GM19035 (cell line): ENCODE measurements around the gene ADAMTS8.

Experiments used
- ATAC-seq: cut with Tn5 transposase; IDR thresholded peaks from one replicate; pipeline ENCODE4 v1.9.1; 2021; ENCODE audit not compliant: unreplicated experiment

The ADAMTS8 gene

GRCh38 chr11:130462101-130462885 lies 33.9 kb upstream of the ADAMTS8 start:
- ATAC-seq: no peak

GRCh38 chr11:130459521-130459920 lies 31.1 kb upstream of the ADAMTS8 start:
- ATAC-seq: no peak

GRCh38 chr11:130458410-130458729 lies 30.0 kb upstream of the ADAMTS8 start:
- ATAC-seq: no peak

DNA sequence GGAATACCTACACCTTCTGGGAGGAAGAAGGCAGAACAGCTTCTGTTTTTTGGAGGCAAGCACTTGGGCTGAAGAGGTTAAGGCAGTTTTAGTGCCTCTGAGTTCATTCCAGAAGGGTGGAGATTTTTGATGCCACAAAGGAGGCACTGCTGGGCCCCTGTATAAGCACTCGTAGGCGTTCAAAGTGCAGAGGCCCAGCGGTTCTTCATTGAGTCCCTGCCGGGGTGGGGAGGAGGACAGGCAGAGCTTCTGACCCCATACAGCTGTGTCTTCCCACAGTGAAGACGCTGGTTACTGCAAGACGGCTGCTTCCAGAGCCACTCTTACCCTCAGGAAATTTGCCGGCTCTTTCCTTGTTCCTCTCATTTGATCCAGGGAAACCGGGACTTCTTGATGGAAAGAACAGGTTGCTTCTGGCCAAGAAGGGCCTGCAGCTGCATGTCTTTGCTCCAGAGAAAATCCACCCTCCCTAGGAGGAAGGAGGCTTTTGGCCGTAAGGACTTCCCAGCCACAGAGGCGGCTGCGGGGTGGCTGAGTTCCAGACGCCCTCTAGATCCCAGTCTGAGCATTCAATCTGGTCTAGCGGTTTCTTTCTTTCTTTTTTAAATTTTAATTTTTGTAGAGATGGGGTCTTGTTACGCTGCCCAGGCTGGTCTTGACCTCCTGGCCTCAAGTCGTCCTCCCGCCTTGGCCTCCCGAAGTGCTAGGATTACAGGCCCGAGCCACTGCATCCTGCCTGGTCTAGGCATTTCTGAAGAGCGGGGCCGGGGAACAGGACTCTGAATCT lies 29.4 kb upstream of the ADAMTS8 start:
- no peak for ATAC-seq

- no peak for ATAC-seq
Measured at GRCh38 chr11:130456286-130456685, 27.9 kb upstream of the ADAMTS8 start.

DNA sequence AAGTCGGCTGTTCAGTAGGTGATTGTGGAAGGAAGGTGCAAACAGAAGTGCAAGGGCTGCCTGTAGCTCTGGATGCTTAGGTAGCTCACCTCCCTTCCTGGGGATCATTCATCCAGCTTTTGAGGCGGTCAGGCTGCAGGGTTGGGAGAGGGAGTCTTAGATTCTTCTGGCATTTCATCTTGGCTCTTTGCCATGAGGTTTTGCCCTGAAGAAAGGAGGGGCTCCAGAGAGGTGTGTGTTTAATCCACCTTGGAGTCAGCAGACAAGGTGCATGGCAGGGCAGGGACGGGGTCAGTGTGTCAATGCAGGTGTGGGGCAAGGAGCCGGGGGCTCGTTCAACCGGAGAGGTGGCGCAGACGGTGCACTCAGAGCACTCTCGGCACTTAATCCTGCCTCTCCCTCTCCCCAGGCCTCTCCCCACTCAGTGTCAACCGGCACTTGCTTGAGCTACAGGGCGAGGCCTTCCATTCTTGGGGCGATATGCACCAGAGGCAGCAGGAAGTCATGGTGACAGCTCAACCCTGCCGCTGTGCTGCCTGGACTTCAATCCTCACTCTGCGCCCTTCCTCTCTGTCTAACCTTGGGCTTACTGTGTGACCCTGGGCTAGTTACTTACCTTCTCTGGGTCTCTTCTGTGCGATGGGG lies 27.2 kb upstream of the ADAMTS8 start:
- no peak for ATAC-seq

DNA sequence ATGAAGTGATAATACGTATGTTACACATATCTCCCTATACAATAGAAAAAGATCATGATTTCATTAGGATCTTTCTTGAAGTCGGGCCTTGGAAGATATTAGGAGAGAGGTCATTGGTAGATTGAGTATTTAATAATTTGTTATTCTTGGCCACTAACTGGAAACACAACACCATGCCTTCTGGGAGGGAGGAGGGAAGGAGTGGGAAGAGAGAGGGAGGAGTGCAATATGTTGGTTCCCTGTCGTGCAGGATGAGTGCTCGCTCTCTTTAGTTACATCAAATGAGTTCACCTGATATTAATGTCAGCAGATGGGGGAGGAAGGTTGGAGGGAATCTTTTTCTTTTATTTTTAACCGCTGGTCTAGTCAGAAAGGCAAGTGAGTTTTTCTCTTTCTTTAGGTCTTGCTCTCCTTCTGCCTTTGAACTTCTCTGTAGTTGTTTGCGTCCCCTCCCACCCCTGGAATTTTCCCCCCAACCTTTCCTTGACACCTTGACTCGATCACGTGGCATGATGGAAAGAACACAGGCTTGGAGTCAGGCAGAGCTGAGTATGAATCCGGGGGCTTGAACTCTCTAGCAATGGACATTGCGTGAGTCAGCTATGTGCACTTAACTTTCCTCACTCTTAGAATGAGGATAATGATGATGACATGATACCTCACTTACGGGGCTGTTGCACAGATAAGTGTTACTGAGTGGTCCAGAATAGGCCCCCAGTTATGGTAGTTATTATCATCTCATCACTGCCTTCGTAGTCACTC lies 26.3 kb upstream of the ADAMTS8 start:
- no peak for ATAC-seq

DNA sequence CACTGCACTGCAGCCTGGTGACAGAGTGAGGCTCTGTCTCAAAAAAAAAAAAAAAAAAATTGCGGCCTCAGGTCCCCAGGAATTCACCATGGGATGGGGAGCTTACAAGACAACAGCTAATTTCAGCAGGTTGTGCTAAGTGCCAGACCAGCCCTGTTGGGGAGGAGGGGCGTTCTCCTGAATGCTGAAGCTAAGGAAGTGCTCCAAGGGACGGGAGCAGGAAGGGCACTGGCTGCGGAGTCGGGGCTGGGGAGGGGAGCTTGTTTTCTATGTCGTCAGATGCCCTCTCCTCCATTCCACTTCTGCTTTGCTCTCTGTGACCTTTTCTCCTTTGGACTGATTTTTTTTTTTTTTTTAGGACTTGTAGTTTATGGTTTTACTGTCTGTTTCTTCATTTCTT lies 24.5 kb upstream of the ADAMTS8 start:
- ATAC-seq: no peak

DNA sequence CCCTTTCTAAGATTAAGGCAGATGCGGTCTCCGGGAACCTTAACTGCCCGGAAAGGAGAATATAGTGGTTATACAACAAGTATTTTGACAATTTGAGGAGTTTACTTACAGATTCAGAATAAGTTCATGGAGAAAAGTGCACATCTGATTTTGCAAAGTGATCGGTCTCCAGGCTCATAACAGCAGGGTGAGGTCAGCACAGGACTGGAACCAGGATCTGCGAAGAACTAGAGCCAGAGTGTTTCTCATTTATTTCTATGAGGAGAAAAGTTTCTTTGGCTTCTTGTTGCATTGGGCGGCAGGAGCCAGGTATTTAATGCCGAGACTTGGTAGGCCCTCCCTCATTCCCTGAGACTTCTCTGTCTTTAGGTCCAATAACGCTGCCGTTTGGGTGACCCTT lies 23.8 kb upstream of the ADAMTS8 start:
- no peak for ATAC-seq

GRCh38 chr11:130451231-130452019 lies 23.0 kb upstream of the ADAMTS8 start:
- ATAC-seq: no peak

GRCh38 chr11:130449996-130450769 lies 21.8 kb upstream of the ADAMTS8 start:
- no peak for ATAC-seq

GRCh38 chr11:130449310-130449990 lies 21.0 kb upstream of the ADAMTS8 start:
- no peak for ATAC-seq

DNA sequence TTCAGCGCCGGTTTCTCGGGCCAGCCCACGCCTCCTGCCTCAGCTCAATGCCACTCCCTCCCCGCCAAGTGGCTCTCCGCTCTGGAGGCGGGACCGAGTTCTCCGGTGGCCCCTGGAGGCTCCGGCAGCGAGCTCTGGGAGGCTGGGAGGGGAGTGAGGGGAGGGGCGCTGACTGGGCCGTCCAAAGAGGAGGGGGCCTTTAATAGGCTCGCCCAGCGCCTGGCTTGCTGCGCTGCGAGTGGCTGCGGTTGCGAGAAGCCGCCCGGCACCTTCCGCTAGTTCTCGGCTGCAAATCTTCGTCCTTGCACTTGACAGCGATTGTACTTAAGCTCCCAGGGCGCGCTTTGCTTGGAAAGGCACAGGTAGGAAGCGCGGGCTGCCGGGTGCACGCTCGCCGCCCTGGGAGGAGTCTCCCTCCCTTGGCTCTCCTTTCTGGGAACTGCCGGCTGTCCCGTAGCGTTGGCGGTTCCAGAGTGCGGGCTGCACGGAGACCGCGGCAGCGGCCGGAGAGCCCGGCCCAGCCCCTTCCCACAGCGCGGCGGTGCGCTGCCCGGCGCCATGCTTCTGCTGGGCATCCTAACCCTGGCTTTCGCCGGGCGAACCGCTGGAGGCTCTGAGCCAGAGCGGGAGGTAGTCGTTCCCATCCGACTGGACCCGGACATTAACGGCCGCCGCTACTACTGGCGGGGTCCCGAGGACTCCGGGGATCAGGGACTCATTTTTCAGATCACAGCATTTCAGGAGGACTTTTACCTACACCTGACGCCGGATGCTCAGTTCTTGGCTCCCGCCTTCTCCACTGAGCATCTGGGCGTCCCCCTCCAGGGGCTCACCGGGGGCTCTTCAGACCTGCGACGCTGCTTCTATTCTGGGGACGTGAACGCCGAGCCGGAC lies 20.3 kb upstream of the ADAMTS8 start, which contains the start of gene ADAMTS15:
Gene ADAMTS15, plus strand, starts transcription at position 230 of the 894 bp plus-strand sequence. Its CDS starts 329 bp downstream, at position 559.
- peak; percentile 69 for ATAC-seq

- ATAC-seq: no peak
Measured at GRCh38 chr11:130448039-130448415, 19.6 kb upstream of the ADAMTS8 start.

- no peak for ATAC-seq
Measured at GRCh38 chr11:130445788-130446187, 17.4 kb upstream of the ADAMTS8 start.

- ATAC-seq: no peak
Measured at GRCh38 chr11:130442737-130443136, 14.3 kb upstream of the ADAMTS8 start.

DNA sequence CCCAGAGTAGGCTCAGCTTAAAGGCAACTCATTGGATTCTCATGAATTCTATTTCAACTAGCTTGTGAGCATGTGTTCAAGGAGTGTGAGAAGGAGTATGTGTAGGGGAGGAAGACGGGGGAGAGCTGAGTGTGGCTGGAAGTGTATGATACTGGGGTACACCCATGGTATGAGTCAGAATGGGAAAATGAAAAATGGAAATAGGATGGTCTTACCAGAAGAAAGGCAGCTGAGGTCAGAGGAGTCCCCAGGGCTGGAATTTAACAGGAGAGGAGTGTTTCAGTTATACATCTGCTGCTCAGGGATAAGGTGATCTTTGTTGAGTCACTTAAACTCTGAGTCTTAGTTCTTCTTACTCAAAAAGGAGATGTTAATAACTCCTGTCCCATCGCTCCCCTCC lies 13.3 kb upstream of the ADAMTS8 start:
- no peak for ATAC-seq

- ATAC-seq: no peak
Measured at GRCh38 chr11:130439876-130440275, 11.5 kb upstream of the ADAMTS8 start.
